ENCODE results near the gene ZNF492.

GRCh38 chr19:22612316-22612715 is 21.8 kb upstream of the ZNF492 start:
- TF ChIP-seq CTCF (IDR thresholded peaks at IDR 0.05; ENCODE audit: low read depth, low read length, poor library complexity, severe bottlenecking), result no peak
- no peak for TF ChIP-seq EZH2phosphoT487 (IDR thresholded peaks at IDR 0.05; ENCODE audit: borderline replicate concordance, low read length)

Measured in DOHH2 (cell line).